ENCODE measurements around the gene YIPF5. TPM values are rescaled to one million over a fixed set of nuclear protein-coding genes. Genes with fewer than 3 reads are reported as not detected.

Gene YIPF5
- total RNA-seq, 6 experiments from 2014 or later = 147 to 170 (median 166) TPM

- no peak overlapping the region for H3K27ac Mint-ChIP-seq
- peak overlapping the region; percentile 87 for H3K4me3 Mint-ChIP-seq
- no peaks in the 10 kb centered on the region for H3K9me3 Mint-ChIP-seq
- H3K36me3 Mint-ChIP-seq (ENCODE audit: low read depth) = no peaks in the 10 kb centered on the region
- DNase-seq = peak; percentile 14
- H3K4me1 Mint-ChIP-seq (ENCODE audit: low read depth) = peaks cover 55% of the 10 kb centered on the region
- no peak for TF ChIP-seq CTCF (IDR thresholded peaks at IDR 0.05)
- H3K27me3 Mint-ChIP-seq (ENCODE audit: insufficient read depth) = no peaks in the 10 kb centered on the region
Measured at GRCh38 chr5:144206141-144206540, 35.7 kb upstream of the YIPF5 start.

- Mint-ChIP-seq H3K4me1 (ENCODE audit: low read depth) (peaks cover 55% of the 10 kb centered on the region), H3K36me3 (ENCODE audit: low read depth) (no peaks in the 10 kb centered on the region), H3K9me3 (no peaks in the 10 kb centered on the region), H3K4me3 (peak overlapping the region; percentile 87), H3K27me3 (ENCODE audit: insufficient read depth) (no peaks in the 10 kb centered on the region), H3K27ac (peak overlapping the region; percentile 39; the same call in 1 of the 2 replicates)
- peak; percentile 51 for DNase-seq
- TF ChIP-seq CTCF (IDR thresholded peaks at IDR 0.05) = no peak
Measured at GRCh38 chr5:144205141-144205551, 34.7 kb upstream of the YIPF5 start.

GRCh38 chr5:144203750-144204596 is 33.5 kb upstream of the YIPF5 start:
- DNase-seq = peak; percentile 70
- no peaks in the 10 kb centered on the region for H3K9me3 Mint-ChIP-seq
- peak; percentile 96 for TF ChIP-seq CTCF (IDR thresholded peaks at IDR 0.05)
- peak overlapping the region; percentile 87 for H3K4me3 Mint-ChIP-seq
- peaks cover 66% of the 10 kb centered on the region for H3K4me1 Mint-ChIP-seq (ENCODE audit: low read depth)
- no peak overlapping the region for H3K27ac Mint-ChIP-seq
- H3K27me3 Mint-ChIP-seq (ENCODE audit: insufficient read depth) = no peaks in the 10 kb centered on the region
- H3K36me3 Mint-ChIP-seq (ENCODE audit: low read depth) = no peaks in the 10 kb centered on the region

- Mint-ChIP-seq H3K4me3 (no peak overlapping the region), H3K27me3 (ENCODE audit: insufficient read depth) (no peaks in the 10 kb centered on the region), H3K4me1 (ENCODE audit: low read depth) (peaks cover 73% of the 10 kb centered on the region), H3K36me3 (ENCODE audit: low read depth) (no peaks in the 10 kb centered on the region), H3K9me3 (no peaks in the 10 kb centered on the region), H3K27ac (no peak overlapping the region)
- TF ChIP-seq CTCF (IDR thresholded peaks at IDR 0.05) = no peak
- no peak for DNase-seq
Measured at GRCh38 chr5:144202726-144203125, 32.3 kb upstream of the YIPF5 start.

GRCh38 chr5:144202072-144202471 is 31.6 kb upstream of the YIPF5 start:
- no peaks in the 10 kb centered on the region for H3K27me3 Mint-ChIP-seq (ENCODE audit: insufficient read depth)
- no peak overlapping the region for H3K4me3 Mint-ChIP-seq
- no peak for DNase-seq
- H3K27ac Mint-ChIP-seq = no peak overlapping the region
- no peak for TF ChIP-seq CTCF (IDR thresholded peaks at IDR 0.05)
- no peaks in the 10 kb centered on the region for H3K36me3 Mint-ChIP-seq (ENCODE audit: low read depth)
- no peaks in the 10 kb centered on the region for H3K9me3 Mint-ChIP-seq
- peaks cover 69% of the 10 kb centered on the region for H3K4me1 Mint-ChIP-seq (ENCODE audit: low read depth)
